ENCODE measurements around the gene ATXN7L1.
"Not testable (repeated sequence)": the region's sequence is repeated elsewhere in the genome, so short reads cannot be mapped to it uniquely, and the experiment has no call there.

The ATXN7L1 gene

DNA sequence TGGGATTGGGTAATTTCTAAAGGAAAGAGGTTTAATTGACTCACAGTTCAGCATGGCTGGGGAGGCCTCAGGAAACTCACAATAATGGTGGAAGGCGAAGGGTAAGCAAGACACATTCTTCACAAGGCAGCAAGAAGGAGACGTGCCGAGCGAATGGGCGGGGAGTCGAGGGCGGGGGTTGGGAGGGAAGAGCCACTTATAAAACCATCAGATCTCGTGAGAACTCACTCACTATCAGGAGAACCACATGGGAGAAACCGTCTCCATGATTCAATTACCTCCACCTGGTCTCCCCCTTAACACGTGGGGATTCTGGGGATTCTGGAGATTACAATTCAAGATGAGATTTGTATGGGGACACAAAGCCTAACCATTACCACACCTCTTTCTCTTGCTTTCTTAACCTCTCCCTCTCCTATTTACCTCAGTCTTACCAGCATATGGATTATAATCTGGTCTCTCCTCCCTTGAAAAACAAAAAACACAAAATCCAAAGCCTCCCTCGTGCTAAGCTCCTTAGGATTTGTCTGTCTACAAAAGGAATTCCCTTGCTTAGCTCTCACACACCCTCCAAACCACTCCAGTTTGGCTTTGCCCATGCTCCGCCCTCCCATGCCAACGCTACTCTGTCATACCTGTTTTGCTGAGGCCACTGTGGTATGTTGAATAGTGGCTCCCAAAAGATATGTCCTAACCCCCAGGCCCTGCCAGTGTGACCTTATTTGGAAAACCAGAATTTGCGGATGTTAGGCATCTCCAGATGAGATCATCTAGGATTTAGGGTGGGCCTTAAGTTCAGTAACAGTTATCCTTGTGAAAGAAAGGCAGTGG, 275.5 kb downstream of the ATXN7L1 start:
- no peak for DNase-seq
- intact Hi-C loops (cut with DNase I): no loop called here

DNA sequence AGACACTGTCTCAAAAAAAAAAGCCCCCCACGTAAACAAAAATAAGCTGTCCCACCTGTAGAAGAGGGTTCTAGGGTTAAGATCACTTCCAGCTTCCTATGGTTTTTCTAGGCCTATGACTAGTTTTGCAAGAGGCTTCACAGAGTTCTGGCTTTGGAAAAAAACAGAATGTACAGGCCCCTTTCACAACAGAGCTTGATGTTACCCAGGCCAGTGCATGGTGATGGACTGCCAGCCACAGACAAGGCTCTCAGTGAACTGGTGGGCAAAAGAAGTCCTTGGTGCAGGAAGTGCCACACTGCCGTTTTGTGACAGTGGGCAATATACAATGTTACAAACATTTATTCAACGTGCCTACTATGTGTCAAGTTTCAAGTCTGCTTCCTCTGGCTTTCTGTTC, 276.8 kb downstream of the ATXN7L1 start:
- no peak for DNase-seq
- intact Hi-C loops (cut with DNase I): no loop called here

- intact Hi-C loops (cut with DNase I); DNase-seq: not testable (repeated sequence)
Observed at GRCh38 chr7:105599080-105599479, 277.3 kb downstream of the ATXN7L1 start.

DNA sequence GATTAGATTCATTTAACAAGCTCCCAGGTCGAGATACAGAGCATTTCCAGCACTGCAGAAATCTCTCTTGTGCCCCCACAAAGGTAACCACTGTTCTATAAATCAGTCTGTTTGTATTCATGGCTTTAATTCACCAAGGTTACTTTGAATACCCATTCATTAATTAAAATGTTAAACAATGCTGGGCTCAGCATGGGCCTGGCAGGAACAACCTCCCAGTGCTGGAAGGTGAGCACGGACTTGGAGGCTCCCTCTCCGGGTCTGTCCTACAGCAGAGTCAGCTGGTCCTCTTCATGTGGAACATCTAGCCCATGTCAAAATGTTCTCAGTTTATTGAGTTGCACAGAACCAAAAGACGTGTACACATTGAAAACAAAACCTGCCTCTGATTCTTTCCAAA, 279.5 kb downstream of the ATXN7L1 start:
- intact Hi-C loops (cut with DNase I): no loop called here
- no peak for DNase-seq

DNA sequence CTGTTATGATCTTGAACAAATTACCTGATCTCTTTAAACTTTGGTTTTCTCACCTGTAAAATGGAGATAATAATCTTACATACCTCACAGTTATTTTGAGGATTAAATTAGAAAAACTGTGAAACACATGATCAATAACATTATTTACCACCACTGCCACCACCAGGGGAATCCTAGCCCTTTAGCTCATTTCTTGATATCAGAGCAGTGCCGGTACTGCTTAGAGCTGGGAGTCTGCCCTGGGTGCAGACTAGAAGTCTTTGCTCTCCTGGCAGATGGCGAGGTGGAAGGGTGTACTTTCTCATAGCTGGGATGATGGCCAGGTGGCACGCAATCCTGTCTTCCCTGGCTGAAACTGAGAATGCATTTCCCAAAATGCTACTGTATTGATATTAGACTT, 282.4 kb downstream of the ATXN7L1 start:
- intact Hi-C loops (cut with DNase I): no loop called here
- DNase-seq: no peak

DNA sequence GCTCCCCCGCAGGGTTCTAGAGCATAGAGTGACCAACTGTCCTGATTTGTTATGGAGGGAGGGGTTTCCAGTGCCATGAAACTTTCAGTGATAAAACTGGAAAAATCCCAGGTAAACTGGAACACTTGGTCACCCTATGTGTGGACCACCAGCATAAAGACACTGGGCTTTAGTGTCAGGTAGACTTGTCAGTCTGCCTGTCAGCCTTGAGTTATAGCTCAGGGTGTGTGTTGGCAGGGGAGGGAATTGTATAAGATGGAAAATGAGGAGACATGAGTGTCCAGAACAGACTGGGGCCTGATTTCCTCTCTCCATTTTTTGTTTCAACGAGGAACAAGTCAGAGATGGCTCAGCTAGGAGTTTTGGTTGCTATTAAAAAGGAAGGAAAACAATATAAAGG, 284.9 kb downstream of the ATXN7L1 start:
- intact Hi-C loops (cut with DNase I): no loop called here
- no peak for DNase-seq

DNA sequence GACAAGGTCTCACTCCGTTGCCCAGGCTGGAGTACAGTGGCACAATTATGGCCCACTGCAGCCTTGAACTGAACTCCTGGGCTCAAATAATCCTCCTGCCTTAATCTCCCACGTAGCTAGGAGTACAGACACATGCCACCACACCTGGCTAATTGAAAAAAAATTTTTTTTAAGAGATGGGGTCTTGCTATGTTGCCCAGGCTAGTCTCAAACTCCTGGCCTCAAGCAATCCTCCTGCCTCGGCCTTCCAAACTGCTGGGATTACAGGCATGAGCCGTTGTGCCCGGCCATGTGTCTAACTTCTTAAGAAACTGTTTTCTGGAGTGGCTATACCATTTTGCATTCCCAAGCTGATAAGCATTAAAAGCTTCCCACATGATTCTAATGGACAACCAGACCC, 285.6 kb downstream of the ATXN7L1 start:
- DNase-seq: no peak

DNA sequence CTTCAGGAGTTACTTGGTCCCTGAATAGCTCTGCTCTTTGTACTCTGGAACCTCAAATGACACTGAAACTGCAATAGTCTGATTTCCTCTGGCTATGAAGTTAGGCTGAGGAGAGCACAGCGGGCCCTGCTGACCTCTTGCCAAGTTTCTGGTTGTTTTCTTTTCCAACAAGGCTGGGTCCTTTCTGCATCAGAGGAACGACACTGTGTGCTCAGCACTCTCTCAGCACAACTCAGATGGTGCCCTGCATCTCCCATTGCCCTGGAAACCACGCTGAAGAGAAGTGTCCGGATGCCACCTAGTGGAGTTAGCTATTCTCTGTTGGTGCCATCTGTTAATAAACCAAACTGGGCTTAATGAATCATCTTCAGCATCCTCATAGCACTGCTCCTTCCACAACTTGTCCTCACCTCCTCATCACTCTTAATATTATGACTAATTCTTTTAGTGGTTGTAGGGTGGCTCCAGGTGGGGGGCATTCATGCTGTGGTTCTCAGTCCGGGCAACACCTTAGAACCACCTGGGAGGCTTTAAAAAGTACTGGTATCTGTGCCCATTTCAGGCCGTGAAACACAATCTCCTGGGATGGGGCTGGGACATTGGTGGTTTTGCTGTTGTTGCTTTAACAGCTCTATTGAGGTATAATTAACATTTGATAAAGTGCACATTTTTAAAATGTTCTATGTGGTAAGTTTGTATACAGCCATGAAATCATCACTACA, 286.9 kb downstream of the ATXN7L1 start:
- intact Hi-C loops (cut with DNase I): no loop called here

More for the DNA sequence above, 285.6 kb downstream of the ATXN7L1 start:
- intact Hi-C loops (cut with DNase I): no loop called here

DNA sequence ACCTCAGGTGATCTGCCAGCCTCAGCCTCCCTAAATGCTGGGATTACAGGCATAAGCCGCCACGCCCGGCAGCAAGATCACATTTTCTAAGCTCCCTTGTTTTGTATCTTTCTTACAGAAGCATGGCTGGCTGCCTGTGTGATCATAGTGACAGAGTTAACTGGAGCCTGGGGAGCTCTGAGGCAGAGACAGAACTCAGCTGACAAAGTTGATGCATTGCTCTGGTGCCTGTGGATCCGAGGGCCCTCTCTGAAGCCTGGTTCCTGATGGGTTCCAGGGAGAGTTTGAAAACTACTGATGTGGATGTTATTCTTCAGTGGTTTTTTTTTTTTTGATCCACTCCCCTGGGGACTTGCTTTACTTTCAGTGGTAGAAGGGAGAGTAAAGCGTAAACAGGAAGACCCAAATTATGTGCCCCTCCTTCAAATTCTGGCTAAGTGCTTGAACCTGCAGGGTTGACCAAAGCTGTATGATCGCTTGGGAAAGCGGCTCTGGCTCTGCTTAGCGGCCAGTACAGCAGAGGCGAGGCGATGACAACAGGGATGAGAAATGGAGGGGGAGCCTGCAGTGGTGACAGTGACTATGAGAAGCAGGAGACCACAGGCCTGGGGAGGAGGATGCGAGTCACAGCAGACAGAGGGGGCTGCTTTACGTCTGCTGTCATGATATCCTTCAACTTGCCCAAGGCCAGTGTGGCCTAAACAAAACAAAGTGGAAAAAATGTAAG, 288.3 kb downstream of the ATXN7L1 start:
- intact Hi-C loops (cut with DNase I): no loop called here
- DNase-seq: peak in 1 of 42 donors; percentile 13

More for the DNA sequence above, 286.9 kb downstream of the ATXN7L1 start:
- DNase-seq: peak; percentile 48 to 92 (median 80)

GRCh38 chr7:105585850-105586500, 290.4 kb downstream of the ATXN7L1 start:
- DNase-seq: no peak

GRCh38 chr7:105584165-105584564, 292.2 kb downstream of the ATXN7L1 start:
- DNase-seq: no peak
- intact Hi-C loops (cut with DNase I): no loop called here

More at GRCh38 chr7:105585850-105586500, 290.4 kb downstream of the ATXN7L1 start:
- intact Hi-C loops (cut with DNase I): no loop called here

DNA sequence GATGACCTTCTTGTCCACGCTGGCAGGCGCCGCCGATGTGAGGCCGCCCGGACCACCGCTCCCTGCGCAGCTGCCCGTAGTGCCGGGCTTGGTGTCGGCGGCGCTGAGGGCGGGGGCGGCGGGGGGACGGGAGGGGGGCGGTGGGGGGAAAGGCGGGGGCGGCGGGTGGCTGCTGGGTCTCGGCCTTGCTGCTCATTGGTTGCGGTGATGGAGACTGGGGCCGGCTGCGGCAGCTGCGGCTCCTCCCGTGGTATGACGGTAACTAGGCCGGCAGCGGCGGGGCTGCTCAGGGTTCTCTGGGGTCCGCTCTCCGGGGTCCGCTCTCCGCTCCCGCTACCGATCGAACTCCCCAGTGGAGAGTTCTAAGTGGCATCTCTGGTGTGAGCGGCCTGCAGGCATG, 293.3 kb downstream of the ATXN7L1 start:
- intact Hi-C loops (cut with DNase I): no loop called here
- peak in 2 of 42 donors; percentile 13 to 19 for DNase-seq

DNA sequence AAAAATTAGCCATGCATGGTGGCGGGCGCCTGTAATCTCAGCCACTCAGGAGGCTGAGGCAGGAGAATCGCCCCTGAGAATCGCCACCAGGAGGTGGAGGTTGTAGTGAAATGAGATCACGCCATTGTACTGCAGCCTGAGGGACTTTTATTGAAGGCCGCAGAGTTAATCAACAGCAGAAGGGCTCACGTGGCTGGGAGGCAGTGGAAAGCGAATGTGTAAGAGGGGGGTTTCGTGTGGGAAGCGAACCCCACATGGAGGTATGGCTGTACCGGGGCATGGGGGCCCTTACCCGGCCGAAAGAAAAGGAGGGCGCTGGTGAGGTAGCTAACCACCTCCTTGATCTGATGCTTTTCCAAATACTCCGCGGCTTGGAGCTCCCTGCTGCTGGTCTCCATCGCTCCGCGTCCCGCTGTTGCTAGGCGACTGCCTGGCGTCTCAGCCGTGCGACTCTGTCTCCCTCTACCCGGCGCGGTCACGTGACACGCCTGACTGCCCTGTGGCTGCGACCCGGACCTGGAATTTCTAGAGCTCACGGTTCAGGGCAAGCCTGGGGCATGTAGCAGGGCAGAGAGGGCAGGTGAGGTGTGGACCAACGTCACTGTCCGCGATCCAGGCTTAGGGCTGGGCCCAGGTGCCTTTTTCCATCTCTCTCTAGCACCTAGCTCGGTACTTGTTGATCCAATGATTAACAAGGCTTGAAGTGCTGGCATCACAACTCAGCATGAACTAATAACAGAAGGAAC, 295.2 kb downstream of the ATXN7L1 start, which contains the start of gene EFCAB10:
Gene EFCAB10 (minus strand): TSS at position 428 of the 746 bp plus-strand sequence. CDS start 30 bp downstream, at position 398.
- intact Hi-C loops (cut with DNase I): no loop called here

GRCh38 chr7:105580022-105580740, 296.2 kb downstream of the ATXN7L1 start:
- peak; percentile 15 to 83 (median 58) for DNase-seq
- intact Hi-C loops (cut with DNase I): no loop called here

More for the DNA sequence above, 295.2 kb downstream of the ATXN7L1 start, which contains the start of gene EFCAB10:
- DNase-seq: peak; percentile 71 to 96 (median 89)

- intact Hi-C loops (cut with DNase I): no loop called here
- DNase-seq: no peak
Observed at GRCh38 chr7:105578496-105578895, 297.9 kb downstream of the ATXN7L1 start.

- intact Hi-C loops (cut with DNase I): no loop called here
Observed at GRCh38 chr7:105577251-105577650, 299.1 kb downstream of the ATXN7L1 start.

DNA sequence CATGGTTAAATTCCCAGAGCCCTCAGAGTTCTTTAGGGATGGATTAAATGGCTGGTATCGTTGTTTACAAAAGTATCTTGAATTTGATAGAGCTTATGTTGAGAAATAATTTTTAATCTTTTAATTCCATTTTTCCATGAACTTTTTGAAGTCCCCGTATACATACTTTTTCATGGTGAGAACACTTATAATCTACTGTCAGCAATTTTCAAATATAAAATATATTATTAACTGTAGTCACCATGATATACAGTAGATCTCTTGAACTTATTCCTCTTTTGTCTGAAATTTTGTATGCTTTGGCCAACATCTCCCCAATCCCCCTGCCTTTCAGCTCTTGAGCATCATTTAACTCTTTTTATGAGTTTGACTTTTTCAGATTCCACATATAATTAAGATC, 304.5 kb downstream of the ATXN7L1 start:
- intact Hi-C loops (cut with DNase I): no loop called here
- DNase-seq: no peak

More at GRCh38 chr7:105577251-105577650, 299.1 kb downstream of the ATXN7L1 start:
- DNase-seq: peak in 1 of 42 donors; percentile 21

GRCh38 chr7:105567821-105568220, 308.6 kb downstream of the ATXN7L1 start:
- DNase-seq: no peak
- intact Hi-C loops (cut with DNase I): no loop called here

Measured in head of caudate nucleus (tissue), 42 donors.